ENCODE measurements around the gene MACROD2.

Gene MACROD2

GRCh38 chr20:15032352-15032622, 1037.0 kb downstream of the MACROD2 start:
- no peak for DNase-seq

GRCh38 chr20:15033269-15033668, 1038.0 kb downstream of the MACROD2 start:
- DNase-seq, result no peak

DNA sequence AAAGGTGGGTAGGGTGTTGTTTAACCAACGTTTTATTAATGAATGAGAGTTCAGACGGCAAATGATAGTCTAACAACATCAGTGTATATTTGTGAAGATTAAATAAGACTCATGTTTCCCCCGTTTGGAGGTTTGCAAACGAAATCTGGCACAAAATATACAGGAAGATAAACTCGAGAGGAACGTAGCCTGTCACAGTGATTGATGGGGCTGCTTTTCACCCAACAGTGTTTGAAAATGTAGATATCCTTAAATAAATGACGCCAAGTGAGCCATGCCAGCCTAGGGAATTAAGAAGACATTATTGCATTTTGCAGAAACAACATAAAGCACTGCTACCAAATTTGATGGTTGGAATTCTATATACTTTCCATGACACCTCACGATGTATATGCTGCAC, 1038.6 kb downstream of the MACROD2 start:
- no peak for DNase-seq

- DNase-seq, result no peak
Measured at GRCh38 chr20:15036948-15037347, 1041.6 kb downstream of the MACROD2 start.

- no peak for DNase-seq
Measured at GRCh38 chr20:15039088-15039752, 1043.9 kb downstream of the MACROD2 start.

- DNase-seq, result no peak
Measured at GRCh38 chr20:15042723-15043122, 1047.4 kb downstream of the MACROD2 start.

GRCh38 chr20:15045246-15045645, 1049.9 kb downstream of the MACROD2 start:
- no peak for DNase-seq

DNA sequence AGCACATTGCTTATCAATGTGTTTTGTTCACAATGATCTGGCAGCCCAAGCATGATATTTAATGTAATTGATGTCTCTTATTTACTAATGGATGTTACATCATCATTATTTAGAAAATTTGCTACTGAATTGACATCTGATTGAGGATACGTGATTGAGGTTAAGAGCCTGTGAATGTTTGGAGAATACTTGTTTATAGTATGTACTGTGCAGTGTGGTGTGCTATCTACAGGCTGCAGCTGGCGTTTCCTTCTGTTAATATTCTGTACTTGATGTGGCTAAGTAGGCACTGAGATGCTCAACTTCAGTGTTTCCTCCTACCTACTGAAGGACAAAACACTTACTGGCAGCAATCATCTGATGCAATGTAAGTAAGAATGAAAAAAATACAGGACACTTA, 1051.7 kb downstream of the MACROD2 start:
- DNase-seq, result no peak

DNA sequence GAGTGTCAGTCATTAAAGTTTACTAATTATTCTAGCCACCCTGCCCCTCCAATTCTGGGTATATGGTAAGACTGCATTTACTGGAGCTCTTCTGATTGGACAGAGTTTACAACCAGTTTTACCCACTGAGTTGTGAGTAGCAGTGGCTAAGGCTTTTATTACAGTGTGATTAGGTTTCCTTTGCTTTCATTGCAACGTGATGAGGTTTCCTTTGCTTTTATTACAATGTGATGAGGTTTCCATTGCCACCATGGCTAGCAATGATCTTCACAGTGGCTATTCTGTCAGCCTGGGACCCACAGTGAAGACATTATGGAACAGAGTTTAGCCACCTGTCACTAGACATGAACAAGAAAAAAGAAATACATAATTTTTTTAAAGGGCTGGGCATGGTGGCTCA, 1052.3 kb downstream of the MACROD2 start:
- no peak for DNase-seq

GRCh38 chr20:15056246-15056645, 1060.9 kb downstream of the MACROD2 start:
- no peak for DNase-seq

GRCh38 chr20:15058841-15059240, 1063.5 kb downstream of the MACROD2 start:
- DNase-seq, result no peak

- DNase-seq, result no peak
Measured at GRCh38 chr20:15059438-15059837, 1064.1 kb downstream of the MACROD2 start.

- no peak for DNase-seq
Measured at GRCh38 chr20:15060265-15061060, 1065.1 kb downstream of the MACROD2 start.

DNA sequence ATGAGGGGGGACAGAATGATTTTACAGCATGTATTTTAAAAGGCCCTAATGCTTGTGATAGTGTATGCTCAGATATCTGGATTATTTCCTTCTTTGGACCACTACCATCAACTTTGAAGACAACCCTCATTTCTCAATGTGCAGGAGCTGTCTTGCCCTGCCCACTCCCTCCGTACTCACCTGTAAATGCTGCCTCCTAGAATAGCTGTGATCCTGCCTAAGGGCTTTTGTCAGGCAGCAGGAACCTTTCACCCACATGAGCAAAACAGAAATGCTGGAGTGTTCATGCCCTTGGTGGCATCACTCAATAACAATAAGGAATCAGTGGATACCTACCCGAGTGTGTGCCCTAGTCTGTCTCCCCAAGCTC, 1065.7 kb downstream of the MACROD2 start:
- DNase-seq, result no peak

GRCh38 chr20:15061955-15062354, 1066.6 kb downstream of the MACROD2 start:
- no peak for DNase-seq

DNA sequence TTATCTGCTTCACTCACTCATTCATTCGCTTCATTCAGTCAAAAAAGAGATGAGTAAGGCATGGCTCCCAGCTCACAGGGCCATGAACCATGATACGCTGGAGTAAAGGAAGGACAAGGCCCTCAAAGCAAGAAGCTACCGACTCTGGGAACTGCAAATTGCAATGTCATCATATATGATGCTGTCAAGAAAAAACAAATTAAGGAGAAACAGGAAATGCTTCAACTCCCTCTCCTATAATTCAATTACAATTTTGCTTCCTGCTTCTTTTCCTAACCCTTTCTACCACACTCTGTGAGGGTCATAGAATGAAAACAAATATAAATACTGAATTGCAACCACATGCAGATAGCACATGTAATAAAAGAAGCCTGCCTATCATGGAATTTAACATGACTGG, 1067.8 kb downstream of the MACROD2 start:
- DNase-seq, result no peak

DNA sequence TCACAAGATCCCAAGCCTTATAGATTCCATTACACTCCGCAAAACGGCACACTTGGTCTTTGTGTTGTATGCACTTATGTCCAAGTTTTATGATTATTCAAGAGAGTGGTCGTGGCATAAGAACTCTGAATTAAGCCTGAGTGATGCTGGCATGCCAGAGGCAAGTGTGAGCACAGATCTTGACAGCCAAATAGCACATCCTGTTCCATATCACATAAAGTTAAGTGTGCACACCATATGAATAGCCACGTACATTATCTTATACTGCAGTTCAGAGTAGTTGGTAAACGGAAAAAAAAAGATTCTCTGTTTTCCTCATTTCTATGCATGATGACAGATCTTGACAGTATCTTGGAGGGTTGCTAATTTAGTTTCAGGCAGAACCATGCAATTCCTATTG, 1069.4 kb downstream of the MACROD2 start:
- no peak for DNase-seq

DNA sequence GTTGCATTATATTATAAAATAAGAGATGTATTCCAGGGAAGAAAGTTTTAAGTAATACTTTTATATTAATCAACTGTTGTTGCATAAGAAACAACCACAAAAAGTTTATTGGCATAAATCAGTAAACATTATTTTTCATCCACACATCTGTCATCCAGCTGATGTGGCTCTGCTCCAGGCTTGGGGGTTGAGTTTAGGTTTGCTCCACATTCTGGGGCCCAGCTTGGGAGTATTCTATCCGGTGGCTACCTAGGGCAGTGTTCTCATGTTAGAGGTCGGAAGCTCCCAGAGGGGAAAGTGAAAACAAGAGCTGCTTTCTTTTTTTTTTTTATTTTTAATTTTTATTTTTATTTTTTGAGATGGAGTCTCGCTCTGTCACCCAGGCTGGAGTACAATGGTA, 1070.5 kb downstream of the MACROD2 start:
- no peak for DNase-seq

GRCh38 chr20:15068486-15068885, 1073.2 kb downstream of the MACROD2 start:
- DNase-seq, result no peak

GRCh38 chr20:15069355-15069754, 1074.0 kb downstream of the MACROD2 start:
- DNase-seq, result no peak

- DNase-seq, result no peak
Measured at GRCh38 chr20:15071085-15071808, 1075.9 kb downstream of the MACROD2 start.

- no peak for DNase-seq
Measured at GRCh38 chr20:15072316-15072715, 1077.0 kb downstream of the MACROD2 start.

GRCh38 chr20:15075586-15075985, 1080.3 kb downstream of the MACROD2 start:
- DNase-seq, result no peak

GRCh38 chr20:15076785-15077184, 1081.5 kb downstream of the MACROD2 start:
- DNase-seq, result no peak
